GM23338 (cell line): ENCODE measurements around the gene PELO. TPM values are rescaled to one million over a fixed set of nuclear protein-coding genes. Genes with fewer than 3 reads are reported as not detected.
"Not testable (repeated sequence)": the region's sequence is repeated elsewhere in the genome, so short reads cannot be mapped to it uniquely, and the experiment has no call there.

Source experiments
- ATAC-seq: fragments of 200-7000 bp; cut with Tn5 transposase; 3 replicates; pipeline ENCODE4 v1.9.1; 2020
- DNase-seq: peaks from one replicate; pipeline ENCODE4 v3.0.0-alpha.2; 2015; ENCODE audit warnings: low spot score
- H2AFZ ChIP-seq: fragments of 200-600 bp; sonication (generic); 2 replicates; pipeline ENCODE4 v1.8.0; 2016; ENCODE audit warnings: antibody characterized with exemption, mild to moderate bottlenecking, moderate library complexity
- H3F3A ChIP-seq: fragments of 200-600 bp; sonication (generic); replicated peaks from 2 replicates; pipeline ENCODE4 v1.8.0; 2017; ENCODE audit warnings: antibody characterized with exemption, mixed run types, low read depth
- H3K27ac ChIP-seq: fragments of 200-600 bp; sonication (generic); 2 replicates; pipeline ENCODE4 v1.6.1; 2016; ENCODE audit warnings: low read depth
- H3K27me3 ChIP-seq: fragments of 200-600 bp; sonication (generic); 2 replicates; pipeline ENCODE4 v1.8.0; 2016; ENCODE audit warnings: mild to moderate bottlenecking, mixed run types, moderate library complexity; ENCODE audit not compliant: insufficient read depth
- H3K36me3 ChIP-seq: fragments of 200-600 bp; sonication (generic); 2 replicates; pipeline ENCODE4 v1.8.0; 2016; ENCODE audit warnings: mild to moderate bottlenecking; ENCODE audit not compliant: insufficient read depth
- H3K4me1 ChIP-seq: fragments of 200-600 bp; sonication (generic); 2 replicates; pipeline ENCODE4 v1.8.0; 2016; ENCODE audit warnings: mild to moderate bottlenecking, moderate library complexity; ENCODE audit not compliant: insufficient read depth
- H3K4me2 ChIP-seq: fragments of 200-600 bp; sonication (generic); 2 replicates; pipeline ENCODE4 v1.7.1; 2017; ENCODE audit warnings: mixed run types
- H3K4me3 ChIP-seq: fragments of 200-600 bp; sonication (generic); 2 replicates; pipeline ENCODE4 v1.6.1; 2016; ENCODE audit warnings: mixed run types
- H3K79me2 ChIP-seq: fragments of 200-600 bp; sonication (generic); replicated peaks from 2 replicates; pipeline ENCODE4 v1.8.0; 2017; ENCODE audit warnings: mild to moderate bottlenecking; ENCODE audit not compliant: insufficient read depth
- H3K9me2 ChIP-seq: fragments of 200-600 bp; sonication (generic); 2 replicates; pipeline ENCODE4 v1.8.0; 2017; ENCODE audit not compliant: insufficient read depth
- H4K20me1 ChIP-seq: fragments of 200-600 bp; sonication (generic); replicated peaks from 2 replicates; pipeline ENCODE4 v1.8.0; 2017; ENCODE audit warnings: mild to moderate bottlenecking; ENCODE audit not compliant: insufficient read depth
- H3K27ac Mint-ChIP-seq: 2 replicates; pipeline ENCODE4 v1.8.0; 2020; ENCODE audit warnings: inconsistent platforms, mild to moderate bottlenecking, moderate library complexity, mixed read lengths
- H3K27me3 Mint-ChIP-seq: 3 replicates; pipeline ENCODE4 v1.8.0; 2022; ENCODE audit warnings: low read depth, mild to moderate bottlenecking, moderate library complexity, mixed read lengths, inconsistent platforms; ENCODE audit not compliant: insufficient read depth, poor library complexity
- H3K36me3 Mint-ChIP-seq: 3 replicates; pipeline ENCODE4 v1.8.0; 2021; ENCODE audit warnings: low read depth, mild to moderate bottlenecking, inconsistent platforms, moderate library complexity, mixed read lengths
- H3K4me1 Mint-ChIP-seq: 3 replicates; pipeline ENCODE4 v1.8.0; 2020; ENCODE audit warnings: mild to moderate bottlenecking, inconsistent platforms, mixed read lengths
- H3K4me3 Mint-ChIP-seq: 3 replicates; pipeline ENCODE4 v1.8.0; 2021; ENCODE audit warnings: moderate library complexity, mild to moderate bottlenecking, inconsistent platforms, mixed read lengths
- H3K9me3 Mint-ChIP-seq: 3 replicates; pipeline ENCODE4 v1.8.0; 2020; ENCODE audit warnings: moderate library complexity, mild to moderate bottlenecking, inconsistent platforms, mixed read lengths
- EZH2phosphoT487 ChIP-seq: fragments of 200-600 bp; sonication (generic); IDR thresholded peaks from one replicate; pipeline ENCODE4 v1.8.1; 2018; ENCODE audit warnings: antibody characterized with exemption; ENCODE audit not compliant: unreplicated experiment
- ZNF114 ChIP-seq: fragments of 250-450 bp; sonication (Bioruptor Pico); IDR thresholded peaks from 2 replicates; pipeline ENCODE4 v1.5.0; 2020; ENCODE audit warnings: mild to moderate bottlenecking, moderate library complexity
- polyA plus RNA-seq: library from polyadenylated mRNA; unstranded; fragments of >200 nt; fragmentation: Nextera tagmentation; extraction: Ambion mirVana; gene quantifications from 2 replicates; pipeline ENCODE4 v1.2.1, GENCODE V29; 2016
- total RNA-seq: library from RNA; depleted of rRNA; stranded (reverse); fragments of >200 nt; shearing (Covaris generic); gene quantifications from 2 replicates; pipeline ENCODE4 v1.2.3, GENCODE V29; 2014
- TF ChIP-seq, protein P1 (sequence below): fragments of 250-450 bp; sonication (Bioruptor Pico); IDR thresholded peaks from 2 replicates; pipeline ENCODE4 v1.5.0; 2020; ENCODE audit warnings: mild to moderate bottlenecking, moderate library complexity
- TF ChIP-seq, protein P2 (sequence below): IDR thresholded peaks from 2 replicates; pipeline ENCODE4 v1.6.1; 2016; ENCODE audit warnings: antibody characterized with exemption

Gene PELO
- total and polyA plus RNA-seq, 2 experiments from 2014 or later = 13.6 to 15.6 TPM

DNA sequence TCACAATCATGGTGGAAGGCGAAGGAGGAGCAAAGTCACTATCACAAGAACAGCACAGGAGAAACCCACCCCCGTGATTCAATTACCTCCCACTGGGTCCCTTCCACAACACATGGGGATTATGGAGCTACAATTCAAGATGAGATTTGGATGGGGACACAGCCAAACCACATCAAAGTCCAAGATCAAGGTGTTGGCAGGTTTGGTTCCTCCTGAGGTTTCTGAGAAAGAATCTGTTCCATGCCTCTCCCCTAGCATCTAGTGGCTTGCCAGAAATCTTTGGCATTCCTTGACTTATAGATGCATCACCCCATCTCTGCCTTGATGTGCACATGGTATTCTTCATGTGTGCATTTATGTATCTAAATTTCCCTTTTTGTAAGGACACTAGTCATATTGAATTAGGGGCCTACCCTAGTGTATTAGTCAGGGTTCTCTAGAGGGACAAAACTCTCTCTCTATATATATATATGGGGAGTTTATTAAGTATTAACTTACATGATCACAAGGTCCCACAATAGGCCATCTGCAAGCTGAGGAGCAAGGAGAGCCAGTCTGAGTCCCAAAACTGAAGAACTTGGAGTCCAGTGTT is 42.8 kb upstream of the PELO start:
- not testable (repeated sequence) for ATAC-seq, H3F3A ChIP-seq, H3K36me3 Mint-ChIP-seq, H3K36me3 ChIP-seq, H3K27me3 ChIP-seq, H3K4me3 Mint-ChIP-seq, H4K20me1 ChIP-seq, H3K4me3 ChIP-seq, H3K79me2 ChIP-seq, H3K27me3 Mint-ChIP-seq, H2AFZ ChIP-seq, H3K27ac ChIP-seq, H3K4me1 Mint-ChIP-seq, H3K9me3 Mint-ChIP-seq, H3K4me1 ChIP-seq, DNase-seq, H3K9me2 ChIP-seq, H3K4me2 ChIP-seq, H3K27ac Mint-ChIP-seq

DNA sequence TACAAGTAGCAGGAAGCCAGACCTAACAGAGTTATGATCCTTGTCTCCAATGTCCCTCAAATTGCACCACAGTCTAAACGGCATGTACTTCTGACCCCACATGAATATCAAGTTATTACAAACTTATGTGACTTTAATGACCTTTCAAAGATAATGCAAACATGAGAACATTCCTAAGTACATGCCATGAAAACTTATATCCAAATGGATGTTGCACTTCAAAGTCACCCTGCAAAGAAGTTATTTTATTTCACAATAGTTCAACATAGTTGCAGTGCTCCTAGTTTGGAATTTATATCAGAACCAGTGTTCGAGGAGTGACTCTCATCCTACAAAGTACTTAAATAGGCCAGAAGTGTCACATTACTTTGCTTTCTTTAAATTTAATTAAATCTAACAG is 41.2 kb upstream of the PELO start:
- H3K4me3 ChIP-seq = no peak overlapping the region
- no peaks in the 10 kb centered on the region for H3K36me3 ChIP-seq
- Mint-ChIP-seq H3K27me3 (no peaks in the 10 kb centered on the region), H3K36me3 (no peaks in the 10 kb centered on the region), H3K27ac (no peak overlapping the region), H3K9me3 (no peaks in the 10 kb centered on the region; the same call in 2 of the 3 replicates), H3K4me1 (peaks cover 12% of the 10 kb centered on the region), H3K4me3 (no peak overlapping the region)
- H3K27me3 ChIP-seq = no peaks in the 10 kb centered on the region
- H3F3A ChIP-seq = no peaks in the 10 kb centered on the region
- no peaks in the 10 kb centered on the region for H4K20me1 ChIP-seq
- H2AFZ ChIP-seq = no peak overlapping the region
- no peak overlapping the region for H3K27ac ChIP-seq
- TF ChIP-seq ZNF114 (CRISPR knock-in tag) (no peak), EZH2phosphoT487 (no peak)
- TF ChIP-seq, protein P1, sequence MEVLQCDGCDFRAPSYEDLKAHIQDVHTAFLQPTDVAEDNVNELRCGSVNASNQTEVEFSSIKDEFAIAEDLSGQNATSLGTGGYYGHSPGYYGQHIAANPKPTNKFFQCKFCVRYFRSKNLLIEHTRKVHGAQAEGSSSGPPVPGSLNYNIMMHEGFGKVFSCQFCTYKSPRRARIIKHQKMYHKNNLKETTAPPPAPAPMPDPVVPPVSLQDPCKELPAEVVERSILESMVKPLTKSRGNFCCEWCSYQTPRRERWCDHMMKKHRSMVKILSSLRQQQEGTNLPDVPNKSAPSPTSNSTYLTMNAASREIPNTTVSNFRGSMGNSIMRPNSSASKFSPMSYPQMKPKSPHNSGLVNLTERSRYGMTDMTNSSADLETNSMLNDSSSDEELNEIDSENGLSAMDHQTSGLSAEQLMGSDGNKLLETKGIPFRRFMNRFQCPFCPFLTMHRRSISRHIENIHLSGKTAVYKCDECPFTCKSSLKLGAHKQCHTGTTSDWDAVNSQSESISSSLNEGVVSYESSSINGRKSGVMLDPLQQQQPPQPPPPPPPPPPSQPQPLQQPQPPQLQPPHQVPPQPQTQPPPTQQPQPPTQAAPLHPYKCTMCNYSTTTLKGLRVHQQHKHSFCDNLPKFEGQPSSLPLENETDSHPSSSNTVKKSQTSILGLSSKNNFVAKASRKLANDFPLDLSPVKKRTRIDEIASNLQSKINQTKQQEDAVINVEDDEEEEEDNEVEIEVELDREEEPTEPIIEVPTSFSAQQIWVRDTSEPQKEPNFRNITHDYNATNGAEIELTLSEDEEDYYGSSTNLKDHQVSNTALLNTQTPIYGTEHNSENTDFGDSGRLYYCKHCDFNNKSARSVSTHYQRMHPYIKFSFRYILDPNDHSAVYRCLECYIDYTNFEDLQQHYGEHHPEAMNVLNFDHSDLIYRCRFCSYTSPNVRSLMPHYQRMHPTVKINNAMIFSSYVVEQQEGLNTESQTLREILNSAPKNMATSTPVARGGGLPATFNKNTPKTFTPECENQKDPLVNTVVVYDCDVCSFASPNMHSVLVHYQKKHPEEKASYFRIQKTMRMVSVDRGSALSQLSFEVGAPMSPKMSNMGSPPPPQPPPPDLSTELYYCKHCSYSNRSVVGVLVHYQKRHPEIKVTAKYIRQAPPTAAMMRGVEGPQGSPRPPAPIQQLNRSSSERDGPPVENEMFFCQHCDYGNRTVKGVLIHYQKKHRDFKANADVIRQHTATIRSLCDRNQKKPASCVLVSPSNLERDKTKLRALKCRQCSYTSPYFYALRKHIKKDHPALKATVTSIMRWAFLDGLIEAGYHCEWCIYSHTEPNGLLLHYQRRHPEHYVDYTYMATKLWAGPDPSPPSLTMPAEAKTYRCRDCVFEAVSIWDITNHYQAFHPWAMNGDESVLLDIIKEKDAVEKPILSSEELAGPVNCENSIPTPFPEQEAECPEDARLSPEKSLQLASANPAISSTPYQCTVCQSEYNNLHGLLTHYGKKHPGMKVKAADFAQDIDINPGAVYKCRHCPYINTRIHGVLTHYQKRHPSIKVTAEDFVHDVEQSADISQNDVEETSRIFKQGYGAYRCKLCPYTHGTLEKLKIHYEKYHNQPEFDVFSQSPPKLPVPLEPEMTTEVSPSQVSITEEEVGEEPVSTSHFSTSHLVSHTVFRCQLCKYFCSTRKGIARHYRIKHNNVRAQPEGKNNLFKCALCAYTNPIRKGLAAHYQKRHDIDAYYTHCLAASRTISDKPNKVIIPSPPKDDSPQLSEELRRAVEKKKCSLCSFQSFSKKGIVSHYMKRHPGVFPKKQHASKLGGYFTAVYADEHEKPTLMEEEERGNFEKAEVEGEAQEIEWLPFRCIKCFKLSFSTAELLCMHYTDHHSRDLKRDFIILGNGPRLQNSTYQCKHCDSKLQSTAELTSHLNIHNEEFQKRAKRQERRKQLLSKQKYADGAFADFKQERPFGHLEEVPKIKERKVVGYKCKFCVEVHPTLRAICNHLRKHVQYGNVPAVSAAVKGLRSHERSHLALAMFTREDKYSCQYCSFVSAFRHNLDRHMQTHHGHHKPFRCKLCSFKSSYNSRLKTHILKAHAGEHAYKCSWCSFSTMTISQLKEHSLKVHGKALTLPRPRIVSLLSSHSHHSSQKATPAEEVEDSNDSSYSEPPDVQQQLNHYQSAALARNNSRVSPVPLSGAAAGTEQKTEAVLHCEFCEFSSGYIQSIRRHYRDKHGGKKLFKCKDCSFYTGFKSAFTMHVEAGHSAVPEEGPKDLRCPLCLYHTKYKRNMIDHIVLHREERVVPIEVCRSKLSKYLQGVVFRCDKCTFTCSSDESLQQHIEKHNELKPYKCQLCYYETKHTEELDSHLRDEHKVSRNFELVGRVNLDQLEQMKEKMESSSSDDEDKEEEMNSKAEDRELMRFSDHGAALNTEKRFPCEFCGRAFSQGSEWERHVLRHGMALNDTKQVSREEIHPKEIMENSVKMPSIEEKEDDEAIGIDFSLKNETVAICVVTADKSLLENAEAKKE = no peak
- TF ChIP-seq, protein P2, sequence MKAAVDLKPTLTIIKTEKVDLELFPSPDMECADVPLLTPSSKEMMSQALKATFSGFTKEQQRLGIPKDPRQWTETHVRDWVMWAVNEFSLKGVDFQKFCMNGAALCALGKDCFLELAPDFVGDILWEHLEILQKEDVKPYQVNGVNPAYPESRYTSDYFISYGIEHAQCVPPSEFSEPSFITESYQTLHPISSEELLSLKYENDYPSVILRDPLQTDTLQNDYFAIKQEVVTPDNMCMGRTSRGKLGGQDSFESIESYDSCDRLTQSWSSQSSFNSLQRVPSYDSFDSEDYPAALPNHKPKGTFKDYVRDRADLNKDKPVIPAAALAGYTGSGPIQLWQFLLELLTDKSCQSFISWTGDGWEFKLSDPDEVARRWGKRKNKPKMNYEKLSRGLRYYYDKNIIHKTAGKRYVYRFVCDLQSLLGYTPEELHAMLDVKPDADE = no peak
- peaks cover 3% of the 10 kb centered on the region; the same call in 1 of the 2 replicates for H3K9me2 ChIP-seq
- H3K79me2 ChIP-seq = no peaks in the 10 kb centered on the region
- H3K4me2 ChIP-seq = no peak overlapping the region
- H3K4me1 ChIP-seq = no peaks in the 10 kb centered on the region; the same call in 1 of the 2 replicates
- ATAC-seq (no peak), DNase-seq (no peak)
